Heart right ventricle (tissue), 16 donors: Measurements from ENCODE around the gene HRH3. TPM values are rescaled to one million over a fixed set of nuclear protein-coding genes. Genes with fewer than 3 reads are reported as not detected.

Source experiments
- ATAC-seq, 8 donors: fragments of 200-7000 bp; cut with Tn5 transposase; one replicate each; pipeline ENCODE4 v1.9.1; 2020; ENCODE audit warnings: mild to moderate bottlenecking in 8 of 8, moderate library complexity in 8 of 8, moderate number of reproducible peaks in 1 of 8
- DNase-seq, 2 donors: peaks; one replicate each; pipeline ENCODE4 v3.0.0-alpha.2; 2020
- H3K27ac ChIP-seq, 10 donors: fragments of 200-600 bp; sonication (generic) in 2 of 10; one replicate each; pipeline versions ENCODE4 v1.5.0 to v1.8.0; 2020 to 2022; ENCODE audit warnings: mild to moderate bottlenecking in 3 of 10
- H3K27me3 ChIP-seq, 7 donors: fragments of 200-600 bp; one replicate each; pipeline ENCODE4 v1.8.0; 2021 to 2022; ENCODE audit warnings: mild to moderate bottlenecking in 2 of 7
- H3K36me3 ChIP-seq, 9 donors: fragments of 200-600 bp; sonication (generic) in 1 of 9; one replicate each; pipeline versions ENCODE4 v1.5.0 to v1.8.0; 2020 to 2022; ENCODE audit warnings: mild to moderate bottlenecking in 2 of 9
- H3K4me1 ChIP-seq, 9 donors: fragments of 200-600 bp; sonication (generic) in 1 of 9; one replicate each; pipeline versions ENCODE4 v1.5.0 to v1.8.0; 2020 to 2022; ENCODE audit warnings: mild to moderate bottlenecking in 4 of 9
- H3K4me3 ChIP-seq, 10 donors: fragments of 200-600 bp; sonication (generic) in 2 of 10; one replicate each; pipeline versions ENCODE4 v1.5.0 to v1.8.0; 2020 to 2022; ENCODE audit warnings: mild to moderate bottlenecking in 7 of 10, moderate library complexity in 2 of 10
- H3K9me3 ChIP-seq, 11 donors: fragments of 200-600 bp in 10 of 11; sonication (generic) in 2 of 11; one replicate each; pipeline versions ENCODE4 v1.5.0 to v1.8.0; 2013 to 2022; ENCODE audit warnings: mild to moderate bottlenecking in 2 of 11, control low read depth in 1 of 11, moderate library complexity in 1 of 11
- WGBS, 2 donors: extraction: QIAGEN DNeasy Blood & Tissue Kit; methylation state at CpG; one replicate each; pipeline ENCODE4 v1.1.7; 2013; ENCODE audit warnings: inconsistent platforms in 1 of 2; 5-methylcytosine and 5-hydroxymethylcytosine counted together
- intact Hi-C, 10 donors: fragments of 100-400 bp; cut with DNase I; formaldehyde crosslinking; loops; one replicate each; pipeline versions ENCODE4 v1.11.1 to v1.14.2; 2022
- polyA plus RNA-seq, 2 donors: library from polyadenylated mRNA; stranded (reverse); fragments of 200-250 nt; gene quantifications; one replicate each; pipeline ENCODE4 v1.2.3, GENCODE V29; 2013
- total RNA-seq, 10 donors: library from RNA; stranded (reverse); fragmentation: NEBNext Ultra II Directional in 3 of 10; extraction: Animal tissue kit (Norgen Biotek cat#: 25700) in 3 of 10; gene quantifications; one replicate each; pipeline versions ENCODE4 v1.2.1 to v1.2.4, GENCODE V29; 2021 to 2023
- TF ChIP-seq, protein P1 (sequence below), 9 donors: fragments of 200-600 bp; sonication (generic) in 2 of 9; IDR thresholded peaks; one replicate each; pipeline versions ENCODE4 v1.5.0 to v1.8.0; 2021 to 2022; ENCODE audit warnings: antibody characterized with exemption in 9 of 9, mild to moderate bottlenecking in 5 of 9, moderate library complexity in 1 of 9
- donor health status: Arrhythmogenic right ventricular cardiomyopathy.
- donor health status: ischemic (EF 13 %, LVEDD 7.1; RV severe dilation, severe dysfunction).
- donor health status: healthy with polysubstance abuse.
- donor health status: DM: no; HTN: yes; CAD: no.
- donor health status: DM: no; HTN: no; CAD: no.
- donor health status: ischemic (EF 25% LVEDD 6.9; RV normal size, moderate dysfunction).
- donor health status: ischemic (EF 25% LVEDD 5.7; RV mildly dilated, moderate dysfunction).
- donor health status: healthy.
- donor health status: DM: yes; HTN: yes; CAD: no.
- donor health status: Ischemic cardiomyopathy.
- donor health status: ischemic (EF 35%, LVEDD 5.7; RV mildly dilated, moderate dysfunction).
- donor health status: nonischemic (EF 11% LVEDD 7.7; RV severe dilation, severe dysfunction).
- donor health status: DM: yes; HTN: yes; CAD: no.
- donor health status: PGD.
- donor health status: ischemic (EF 29% LVEDD 5.4; RV normal size, mild dysfunction).
- donor health status: nonischemic (EF 23%, LVEDD 6.1; RV moderate dilation, normal function).

Gene HRH3
- total and polyA plus RNA-seq, 12 donors: not detected

GRCh38 chr20:62202676-62203377 is 17.3 kb downstream of the HRH3 start:
- H3K4me1 ChIP-seq: no peaks in the 10 kb centered on the region
- no peak overlapping the region for H3K4me3 ChIP-seq
- no peaks in the 10 kb centered on the region for H3K27me3 ChIP-seq
- H3K36me3 ChIP-seq: peaks cover 0 to 64% (median 32%) of the 10 kb centered on the region in 9 donors
- no peak for ATAC-seq
- WGBS, 2 donors: 87 to 88% methylated on average over 22 to 23 of the region's 23 CpGs
- DNase-seq: peak in 1 of 2 donors; percentile 9
- intact Hi-C loops: no loop called here
- TF ChIP-seq, protein P1, sequence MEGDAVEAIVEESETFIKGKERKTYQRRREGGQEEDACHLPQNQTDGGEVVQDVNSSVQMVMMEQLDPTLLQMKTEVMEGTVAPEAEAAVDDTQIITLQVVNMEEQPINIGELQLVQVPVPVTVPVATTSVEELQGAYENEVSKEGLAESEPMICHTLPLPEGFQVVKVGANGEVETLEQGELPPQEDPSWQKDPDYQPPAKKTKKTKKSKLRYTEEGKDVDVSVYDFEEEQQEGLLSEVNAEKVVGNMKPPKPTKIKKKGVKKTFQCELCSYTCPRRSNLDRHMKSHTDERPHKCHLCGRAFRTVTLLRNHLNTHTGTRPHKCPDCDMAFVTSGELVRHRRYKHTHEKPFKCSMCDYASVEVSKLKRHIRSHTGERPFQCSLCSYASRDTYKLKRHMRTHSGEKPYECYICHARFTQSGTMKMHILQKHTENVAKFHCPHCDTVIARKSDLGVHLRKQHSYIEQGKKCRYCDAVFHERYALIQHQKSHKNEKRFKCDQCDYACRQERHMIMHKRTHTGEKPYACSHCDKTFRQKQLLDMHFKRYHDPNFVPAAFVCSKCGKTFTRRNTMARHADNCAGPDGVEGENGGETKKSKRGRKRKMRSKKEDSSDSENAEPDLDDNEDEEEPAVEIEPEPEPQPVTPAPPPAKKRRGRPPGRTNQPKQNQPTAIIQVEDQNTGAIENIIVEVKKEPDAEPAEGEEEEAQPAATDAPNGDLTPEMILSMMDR (IDR thresholded peaks at IDR 0.05): no peak
- H3K27ac ChIP-seq: no peak overlapping the region
- H3K9me3 ChIP-seq: no peaks in the 10 kb centered on the region

- Histone ChIP-seq H3K9me3 (no peaks in the 10 kb centered on the region), H3K36me3 (peaks cover 0 to 72% (median 35%) of the 10 kb centered on the region in 9 donors), H3K4me1 (no peaks in the 10 kb centered on the region), H3K4me3 (no peak overlapping the region), H3K27ac (no peak overlapping the region), H3K27me3 (no peaks in the 10 kb centered on the region)
- WGBS, 2 donors: 57 to 94% methylated on average over 5 of the region's 5 CpGs
- intact Hi-C loops: no loop called here
- DNase-seq: peak in 1 of 2 donors; percentile 3
- no peak for ATAC-seq
- TF ChIP-seq, protein P1 (IDR thresholded peaks at IDR 0.05): no peak
These were observed 18.0 kb downstream of the HRH3 start for GRCh38 chr20:62202083-62202395.

- Histone ChIP-seq H3K4me3 (no peak overlapping the region), H3K9me3 (no peaks in the 10 kb centered on the region), H3K36me3 (peaks cover 0 to 78% (median 35%) of the 10 kb centered on the region in 9 donors), H3K27me3 (no peaks in the 10 kb centered on the region), H3K27ac (no peak overlapping the region), H3K4me1 (no peaks in the 10 kb centered on the region)
- ATAC-seq (peak in 3 of 8 donors; percentile 26 to 42 (median 37)), DNase-seq (peak in 1 of 2 donors; percentile 6)
- intact Hi-C loops: no loop called here
- WGBS, 2 donors: 83 to 85% methylated on average over 38 of the region's 38 CpGs
- TF ChIP-seq, protein P1 (IDR thresholded peaks at IDR 0.05): no peak
These were observed 18.6 kb downstream of the HRH3 start for GRCh38 chr20:62201173-62202082.

DNA sequence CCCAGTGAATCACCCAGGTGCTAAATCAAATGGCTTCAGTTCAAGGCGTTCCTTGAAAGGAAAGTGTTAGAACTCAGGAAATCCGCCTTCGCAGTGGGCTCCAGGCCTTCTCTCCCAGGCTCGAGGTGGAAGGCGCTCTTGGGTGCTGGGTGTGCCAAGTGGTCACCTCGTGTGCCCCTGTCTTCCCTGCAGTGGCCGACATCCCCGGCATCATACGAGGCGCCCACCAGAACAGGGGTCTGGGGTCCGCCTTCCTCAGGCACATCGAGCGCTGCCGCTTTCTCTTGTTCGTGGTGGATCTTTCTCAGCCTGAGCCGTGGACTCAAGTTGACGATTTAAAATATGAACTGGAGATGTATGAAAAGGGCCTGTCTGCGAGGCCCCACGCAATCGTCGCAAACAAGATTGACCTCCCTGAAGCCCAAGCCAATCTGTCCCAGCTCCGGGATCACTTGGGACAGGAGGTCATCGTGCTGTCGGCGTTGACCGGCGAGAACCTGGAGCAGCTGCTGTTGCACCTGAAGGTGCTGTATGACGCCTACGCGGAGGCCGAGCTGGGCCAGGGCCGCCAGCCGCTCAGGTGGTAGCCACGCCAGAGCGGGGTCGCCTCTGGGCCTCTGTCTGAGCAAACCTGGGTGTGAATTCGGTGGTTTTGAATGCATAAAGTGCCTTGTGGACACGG is 19.4 kb downstream of the HRH3 start:
- Histone ChIP-seq H3K36me3 (peaks cover 0 to 83% (median 35%) of the 10 kb centered on the region in 9 donors), H3K4me1 (no peaks in the 10 kb centered on the region), H3K9me3 (no peaks in the 10 kb centered on the region), H3K4me3 (no peak overlapping the region), H3K27ac (no peak overlapping the region), H3K27me3 (no peaks in the 10 kb centered on the region)
- TF ChIP-seq, protein P1 (IDR thresholded peaks at IDR 0.05): no peak
- no peak for ATAC-seq
- peak in 1 of 2 donors; percentile 8 for DNase-seq
- WGBS, 2 donors: 95 to 96% methylated on average over 38 of the region's 38 CpGs
- intact Hi-C loops: no loop called here
